HuH-7.5 (cell line): ENCODE results near the gene TNS3.
"Not testable (repeated sequence)": the region's sequence is repeated elsewhere in the genome, so short reads cannot be mapped to it uniquely, and the experiment has no call there.

ENCODE experiments used
- DNase-seq: peaks from one replicate; pipeline ENCODE4 v3.0.0; 2011; ENCODE audit warnings: low spot score

TNS3 gene

GRCh38 chr7:47278043-47278442 lies 303.9 kb downstream of the TNS3 start:
- DNase-seq, result no peak

GRCh38 chr7:47277321-47277781 lies 304.6 kb downstream of the TNS3 start:
- DNase-seq, result no peak

GRCh38 chr7:47273974-47274766 lies 307.7 kb downstream of the TNS3 start:
- DNase-seq, result no peak

- no peak for DNase-seq
Measured at GRCh38 chr7:47273088-47273487, 308.8 kb downstream of the TNS3 start.

- DNase-seq, result no peak
Measured at GRCh38 chr7:47271749-47272148, 310.2 kb downstream of the TNS3 start.

- no peak for DNase-seq
Measured at GRCh38 chr7:47268851-47269836, 312.8 kb downstream of the TNS3 start.

GRCh38 chr7:47267346-47267745 lies 314.6 kb downstream of the TNS3 start:
- no peak for DNase-seq

- DNase-seq, result peak; percentile 36
Measured at GRCh38 chr7:47266799-47267198, 315.1 kb downstream of the TNS3 start.

GRCh38 chr7:47266131-47266706 lies 315.7 kb downstream of the TNS3 start:
- peak; percentile 70 for DNase-seq

GRCh38 chr7:47265621-47266020 lies 316.3 kb downstream of the TNS3 start:
- no peak for DNase-seq

GRCh38 chr7:47264021-47264651 lies 317.8 kb downstream of the TNS3 start:
- no peak for DNase-seq

- DNase-seq, result no peak
Measured at GRCh38 chr7:47262881-47263280, 319.0 kb downstream of the TNS3 start.

- not testable (repeated sequence) for DNase-seq
Measured at GRCh38 chr7:47262160-47262559, 319.8 kb downstream of the TNS3 start.

GRCh38 chr7:47260270-47260669 lies 321.6 kb downstream of the TNS3 start:
- DNase-seq, result no peak

- DNase-seq, result no peak
Measured at GRCh38 chr7:47259682-47260081, 322.2 kb downstream of the TNS3 start.

GRCh38 chr7:47258798-47259197 lies 323.1 kb downstream of the TNS3 start:
- no peak for DNase-seq

GRCh38 chr7:47256016-47256415 lies 325.9 kb downstream of the TNS3 start:
- no peak for DNase-seq

GRCh38 chr7:47255441-47255840 lies 326.5 kb downstream of the TNS3 start:
- no peak for DNase-seq

- no peak for DNase-seq
Measured at GRCh38 chr7:47255007-47255406, 326.9 kb downstream of the TNS3 start.

GRCh38 chr7:47254081-47254977 lies 327.6 kb downstream of the TNS3 start:
- DNase-seq, result peak; percentile 73

- peak; percentile 46 for DNase-seq
Measured at GRCh38 chr7:47253650-47254080, 328.2 kb downstream of the TNS3 start.
